Sigmoid colon (tissue), 7 donors: ENCODE data around the gene TLDC2. TPM values are rescaled to one million over a fixed set of nuclear protein-coding genes. Genes with fewer than 3 reads are reported as not detected.

Experiments
- DNase-seq: peaks from one replicate; pipeline ENCODE4 v3.0.0-alpha.2; 2019
- H3K27ac ChIP-seq, 4 donors: fragments of 200-600 bp; sonication (generic); one replicate each; pipeline ENCODE4 v1.5.1; 2016 to 2019; ENCODE audit warnings: mild to moderate bottlenecking in 1 of 4
- H3K27me3 ChIP-seq, 3 donors: fragments of 200-600 bp; sonication (generic); one replicate each; pipeline ENCODE4 v1.5.1; 2019; ENCODE audit warnings: mild to moderate bottlenecking in 1 of 3
- H3K36me3 ChIP-seq, 4 donors: fragments of 200-600 bp; sonication (generic); one replicate each; pipeline ENCODE4 v1.5.1; 2016 to 2019
- H3K4me1 ChIP-seq, 4 donors: fragments of 200-600 bp; sonication (generic); one replicate each; pipeline ENCODE4 v1.5.1; 2017 to 2019
- H3K4me3 ChIP-seq, 4 donors: fragments of 200-600 bp; sonication (generic); one replicate each; pipeline ENCODE4 v1.5.1; 2017 to 2019; ENCODE audit warnings: mild to moderate bottlenecking in 2 of 4, moderate library complexity in 1 of 4
- H3K9me3 ChIP-seq, 4 donors: fragments of 200-600 bp in 3 of 4; sonication (generic) in 3 of 4; one replicate each; pipeline versions ENCODE4 v1.5.1 to v1.6.1; 2013 to 2019
- EP300 ChIP-seq, 4 donors: sonication (generic); formaldehyde crosslinking; IDR thresholded peaks; one replicate each; pipeline ENCODE4 v1.6.1; 2017; ENCODE audit warnings: antibody characterized with exemption in 4 of 4
- POLR2A ChIP-seq, 2 donors: fragments of 450-650 bp; IDR thresholded peaks; one replicate each; pipeline ENCODE4 v1.6.1; 2016; ENCODE audit warnings: antibody characterized with exemption in 2 of 2, mild to moderate bottlenecking in 2 of 2, moderate library complexity in 2 of 2
- POLR2AphosphoS5 ChIP-seq, 4 donors: sonication (generic); formaldehyde crosslinking; IDR thresholded peaks; one replicate each; pipeline ENCODE4 v1.6.1; 2017; ENCODE audit warnings: antibody characterized with exemption in 4 of 4
- WGBS, 2 donors: extraction: QIAGEN DNeasy Blood & Tissue Kit; methylation state at CpG; one replicate each; pipeline ENCODE4 v1.1.7; 2013; 5-methylcytosine and 5-hydroxymethylcytosine counted together
- intact Hi-C: fragments of 100-400 bp; cut with DNase I; formaldehyde crosslinking; loops from one replicate; pipeline ENCODE4 v1.15.1; 2023
- polyA plus RNA-seq, 3 donors: library from polyadenylated mRNA; stranded (reverse); fragments of 200-250 nt; gene quantifications; one replicate each; pipeline ENCODE4 v1.2.3, GENCODE V29; 2013
- total RNA-seq, 4 donors: library from RNA; depleted of rRNA; stranded (reverse); fragments of >200 nt; gene quantifications; one replicate each; pipeline ENCODE4 v1.1.0, GENCODE V29; 2016
- TF ChIP-seq, protein P1 (sequence below), 4 experiments: fragments of 450-650 bp in 3 of 4; fragments of 200-600 bp in 1 of 4; IDR thresholded peaks; one replicate each; pipeline ENCODE4 v1.5.1; 2016 to 2019; ENCODE audit warnings: antibody characterized with exemption in 4 of 4, mild to moderate bottlenecking in 3 of 4, moderate library complexity in 2 of 4
- donor health status: healthy with polysubstance abuse.
- donor health status: Bipolar disorder and iron deficiency.
- donor health status: healthy.

TLDC2 gene
- total and polyA plus RNA-seq, 7 donors, result 0.36 to 25.8 (median 19.4) TPM; not detected in 3

DNA sequence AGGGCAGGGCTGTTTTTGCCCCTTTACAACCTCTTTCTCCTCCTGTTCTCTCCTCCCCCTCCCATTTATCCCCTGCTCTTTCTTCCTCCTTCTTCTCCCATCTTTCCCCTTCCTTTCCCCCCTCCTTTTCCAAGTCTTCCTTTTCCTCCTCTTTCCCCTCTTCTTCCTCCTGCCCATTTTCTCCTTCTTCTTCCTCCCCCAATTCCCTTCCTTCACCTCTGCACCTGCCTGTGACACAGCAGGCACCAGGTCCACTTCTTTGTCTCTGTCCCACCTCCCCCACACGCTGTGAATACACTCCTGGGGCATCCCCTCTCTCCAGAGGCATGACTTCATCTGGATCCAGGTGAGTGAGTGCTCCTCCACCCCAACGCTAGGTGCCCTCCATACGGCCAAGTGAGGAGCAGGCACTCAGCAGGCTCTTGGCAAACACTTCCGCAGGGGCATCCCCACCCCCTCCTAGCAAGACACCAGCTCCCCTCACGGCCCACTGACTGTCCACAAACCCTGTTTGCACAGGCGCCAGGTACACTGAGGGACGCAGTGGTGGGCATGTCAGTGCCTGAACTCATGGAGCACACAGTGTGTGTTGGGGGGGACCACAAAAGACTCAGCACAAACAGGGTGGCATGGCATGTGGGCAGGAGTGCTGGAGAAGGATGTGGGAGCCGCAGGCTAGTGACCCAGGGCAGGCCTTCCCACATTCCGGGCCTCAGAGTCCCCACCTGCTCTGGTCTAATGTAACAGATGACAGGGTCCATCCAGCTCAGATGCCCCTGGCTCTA lies 10.7 kb upstream of the TLDC2 start:
- H3K4me1 ChIP-seq, result peaks cover 0 to 31% (median 30%) of the 10 kb centered on the region in 4 donors
- WGBS, 2 donors, result 78 to 87% methylated on average over 9 of the region's 9 CpGs
- DNase-seq, result no peak
- H3K36me3 ChIP-seq, result no peaks in the 10 kb centered on the region
- peak overlapping the region; percentile 87 to 99 (median 97) for H3K27ac ChIP-seq
- intact Hi-C loops, result loop anchor here (10.0 kb wide), 2 partner anchors 50 to 400 kb away; no protein-coding TSS in a partner anchor
- no peak overlapping the region for H3K4me3 ChIP-seq
- no peaks in the 10 kb centered on the region for H3K9me3 ChIP-seq
- no peak for TF ChIP-seq POLR2AphosphoS5 (IDR thresholded peaks at IDR 0.05)
- TF ChIP-seq EP300 (IDR thresholded peaks at IDR 0.05), result no peak
- TF ChIP-seq POLR2A (IDR thresholded peaks at IDR 0.05), result no peak
- TF ChIP-seq, protein P1, sequence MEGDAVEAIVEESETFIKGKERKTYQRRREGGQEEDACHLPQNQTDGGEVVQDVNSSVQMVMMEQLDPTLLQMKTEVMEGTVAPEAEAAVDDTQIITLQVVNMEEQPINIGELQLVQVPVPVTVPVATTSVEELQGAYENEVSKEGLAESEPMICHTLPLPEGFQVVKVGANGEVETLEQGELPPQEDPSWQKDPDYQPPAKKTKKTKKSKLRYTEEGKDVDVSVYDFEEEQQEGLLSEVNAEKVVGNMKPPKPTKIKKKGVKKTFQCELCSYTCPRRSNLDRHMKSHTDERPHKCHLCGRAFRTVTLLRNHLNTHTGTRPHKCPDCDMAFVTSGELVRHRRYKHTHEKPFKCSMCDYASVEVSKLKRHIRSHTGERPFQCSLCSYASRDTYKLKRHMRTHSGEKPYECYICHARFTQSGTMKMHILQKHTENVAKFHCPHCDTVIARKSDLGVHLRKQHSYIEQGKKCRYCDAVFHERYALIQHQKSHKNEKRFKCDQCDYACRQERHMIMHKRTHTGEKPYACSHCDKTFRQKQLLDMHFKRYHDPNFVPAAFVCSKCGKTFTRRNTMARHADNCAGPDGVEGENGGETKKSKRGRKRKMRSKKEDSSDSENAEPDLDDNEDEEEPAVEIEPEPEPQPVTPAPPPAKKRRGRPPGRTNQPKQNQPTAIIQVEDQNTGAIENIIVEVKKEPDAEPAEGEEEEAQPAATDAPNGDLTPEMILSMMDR (IDR thresholded peaks at IDR 0.05), result no peak
- H3K27me3 ChIP-seq, result no peaks in the 10 kb centered on the region

DNA sequence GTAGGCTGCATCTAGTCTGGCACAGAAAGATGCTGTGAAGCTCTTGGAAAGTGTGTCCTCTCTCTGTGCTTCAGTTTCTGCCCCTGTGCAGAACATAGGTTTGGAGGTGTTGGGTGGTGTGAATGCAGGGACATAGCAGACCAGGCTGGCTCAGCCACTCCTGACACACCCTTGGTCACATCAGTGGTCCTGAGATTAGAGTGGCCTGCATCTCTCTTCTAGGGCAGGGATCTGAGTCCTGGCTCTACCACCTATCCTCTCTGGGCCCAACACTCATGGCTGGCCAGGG lies 10.1 kb upstream of the TLDC2 start:
- peak overlapping the region in 1 of 4 donors; percentile 10 for H3K27ac ChIP-seq
- intact Hi-C loops, result loop anchor here (10.0 kb wide), 2 partner anchors 51 to 401 kb away; no protein-coding TSS in a partner anchor
- TF ChIP-seq POLR2AphosphoS5 (IDR thresholded peaks at IDR 0.05) (no peak), POLR2A (IDR thresholded peaks at IDR 0.05) (no peak), EP300 (IDR thresholded peaks at IDR 0.05) (no peak)
- TF ChIP-seq, protein P1 (IDR thresholded peaks at IDR 0.05), result no peak
- H3K36me3 ChIP-seq, result no peaks in the 10 kb centered on the region
- no peaks in the 10 kb centered on the region for H3K9me3 ChIP-seq
- H3K27me3 ChIP-seq, result no peaks in the 10 kb centered on the region
- DNase-seq, result no peak
- no peak overlapping the region for H3K4me3 ChIP-seq
- H3K4me1 ChIP-seq, result peaks cover 0 to 26% (median 24%) of the 10 kb centered on the region in 4 donors

DNA sequence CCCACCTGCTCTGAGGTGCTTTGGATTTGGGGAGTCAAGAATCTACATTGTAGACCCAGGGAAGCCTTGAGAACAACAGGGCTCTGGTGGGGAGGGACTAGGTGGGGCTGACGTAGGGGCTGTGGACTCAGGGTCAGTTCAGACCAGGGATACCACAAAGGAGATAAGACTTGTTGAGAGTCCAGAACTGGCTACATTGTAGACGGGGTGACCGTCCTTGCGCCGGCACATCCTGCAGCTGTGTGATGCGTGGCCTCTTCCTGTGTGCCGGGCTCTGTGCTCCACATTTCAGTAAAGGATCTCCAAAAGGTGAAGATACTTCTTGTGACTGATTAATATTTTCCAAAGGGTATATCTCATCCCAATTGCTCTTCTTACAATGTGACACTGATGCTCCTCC lies 9.8 kb upstream of the TLDC2 start:
- no peaks in the 10 kb centered on the region for H3K36me3 ChIP-seq
- DNase-seq, result no peak
- no peaks in the 10 kb centered on the region for H3K9me3 ChIP-seq
- no peak overlapping the region for H3K4me3 ChIP-seq
- peaks cover 0 to 22% (median 21%) of the 10 kb centered on the region in 4 donors for H3K4me1 ChIP-seq
- intact Hi-C loops, result loop anchor here (10.0 kb wide), 2 partner anchors 51 to 401 kb away; no protein-coding TSS in a partner anchor
- 86 to 89% methylated on average over 7 of the region's 7 CpGs for WGBS, 2 donors
- no peaks in the 10 kb centered on the region for H3K27me3 ChIP-seq
- peak overlapping the region in 1 of 4 donors; percentile 10 for H3K27ac ChIP-seq
- no peak for TF ChIP-seq POLR2AphosphoS5 (IDR thresholded peaks at IDR 0.05)
- TF ChIP-seq POLR2A (IDR thresholded peaks at IDR 0.05), result no peak
- TF ChIP-seq EP300 (IDR thresholded peaks at IDR 0.05), result no peak
- TF ChIP-seq, protein P1 (IDR thresholded peaks at IDR 0.05), result no peak

DNA sequence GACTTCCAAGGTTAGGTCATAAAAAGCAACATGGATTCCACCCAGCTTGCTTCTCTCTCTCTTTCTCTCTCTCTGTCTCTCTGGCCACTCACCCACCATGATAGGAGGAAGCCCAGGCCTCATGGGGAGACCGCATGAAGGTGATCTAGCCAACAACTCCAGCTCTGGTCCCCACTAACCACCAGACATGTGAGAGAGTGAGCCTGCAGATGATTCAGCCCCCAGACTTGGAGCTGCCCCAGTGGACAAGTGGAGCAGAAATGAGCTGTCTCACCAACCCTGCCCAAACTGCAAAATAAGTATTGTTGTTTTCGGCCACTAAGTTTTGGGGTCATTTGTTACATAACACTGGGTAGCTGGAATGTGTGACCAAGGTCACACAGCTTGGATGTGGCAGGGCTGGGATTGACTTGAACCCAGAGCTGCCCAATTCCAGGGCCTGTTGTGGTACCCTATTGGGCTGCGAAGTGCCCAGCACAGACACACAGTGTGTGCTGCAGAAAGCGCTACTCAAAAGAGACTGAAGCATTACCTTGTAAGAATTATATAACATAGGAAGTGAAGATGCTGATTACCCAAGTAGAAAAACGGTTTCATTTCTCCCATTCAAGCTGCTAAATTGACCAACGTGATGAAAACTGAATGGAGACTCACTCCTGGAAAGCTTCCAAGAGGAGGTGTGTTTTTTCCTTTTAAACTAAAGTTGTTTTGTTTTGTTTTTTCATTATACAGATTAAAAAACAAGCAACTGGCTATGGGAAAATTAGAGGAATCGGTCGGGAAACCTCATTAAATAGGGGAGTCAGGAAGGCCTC lies 9.1 kb upstream of the TLDC2 start:
- WGBS, 2 donors, result 68 to 76% methylated on average over 8 of the region's 8 CpGs
- TF ChIP-seq POLR2A (IDR thresholded peaks at IDR 0.05) (no peak), EP300 (IDR thresholded peaks at IDR 0.05) (no peak), POLR2AphosphoS5 (IDR thresholded peaks at IDR 0.05) (no peak)
- TF ChIP-seq, protein P1 (IDR thresholded peaks at IDR 0.05), result no peak
- H3K4me3 ChIP-seq, result no peak overlapping the region
- H3K27me3 ChIP-seq, result no peaks in the 10 kb centered on the region
- intact Hi-C loops, result loop anchor here (10.0 kb wide), 2 partner anchors 52 to 402 kb away; no protein-coding TSS in a partner anchor
- H3K9me3 ChIP-seq, result no peaks in the 10 kb centered on the region
- H3K27ac ChIP-seq, result peak overlapping the region in 1 of 4 donors; percentile 10
- H3K4me1 ChIP-seq, result peaks cover 0 to 15% (median 13%) of the 10 kb centered on the region in 4 donors
- DNase-seq, result no peak
- no peaks in the 10 kb centered on the region for H3K36me3 ChIP-seq
